Sigmoid colon (tissue), 4 donors: ENCODE measurements around the gene KCNJ6.

Experiments used
- EP300 ChIP-seq, 4 donors: sonication (generic); formaldehyde crosslinking; IDR thresholded peaks; one replicate each; pipeline ENCODE4 v1.6.1; 2017; ENCODE audit warnings: antibody characterized with exemption in 4 of 4
- POLR2A ChIP-seq, 2 donors: fragments of 450-650 bp; IDR thresholded peaks; one replicate each; pipeline ENCODE4 v1.6.1; 2016; ENCODE audit warnings: antibody characterized with exemption in 2 of 2, mild to moderate bottlenecking in 2 of 2, moderate library complexity in 2 of 2
- POLR2AphosphoS5 ChIP-seq, 4 donors: sonication (generic); formaldehyde crosslinking; IDR thresholded peaks; one replicate each; pipeline ENCODE4 v1.6.1; 2017; ENCODE audit warnings: antibody characterized with exemption in 4 of 4
- TF ChIP-seq, protein P1 (sequence below), 4 experiments: fragments of 450-650 bp in 3 of 4; fragments of 200-600 bp in 1 of 4; IDR thresholded peaks; one replicate each; pipeline ENCODE4 v1.5.1; 2016 to 2019; ENCODE audit warnings: antibody characterized with exemption in 4 of 4, mild to moderate bottlenecking in 3 of 4, moderate library complexity in 2 of 4

DNA sequence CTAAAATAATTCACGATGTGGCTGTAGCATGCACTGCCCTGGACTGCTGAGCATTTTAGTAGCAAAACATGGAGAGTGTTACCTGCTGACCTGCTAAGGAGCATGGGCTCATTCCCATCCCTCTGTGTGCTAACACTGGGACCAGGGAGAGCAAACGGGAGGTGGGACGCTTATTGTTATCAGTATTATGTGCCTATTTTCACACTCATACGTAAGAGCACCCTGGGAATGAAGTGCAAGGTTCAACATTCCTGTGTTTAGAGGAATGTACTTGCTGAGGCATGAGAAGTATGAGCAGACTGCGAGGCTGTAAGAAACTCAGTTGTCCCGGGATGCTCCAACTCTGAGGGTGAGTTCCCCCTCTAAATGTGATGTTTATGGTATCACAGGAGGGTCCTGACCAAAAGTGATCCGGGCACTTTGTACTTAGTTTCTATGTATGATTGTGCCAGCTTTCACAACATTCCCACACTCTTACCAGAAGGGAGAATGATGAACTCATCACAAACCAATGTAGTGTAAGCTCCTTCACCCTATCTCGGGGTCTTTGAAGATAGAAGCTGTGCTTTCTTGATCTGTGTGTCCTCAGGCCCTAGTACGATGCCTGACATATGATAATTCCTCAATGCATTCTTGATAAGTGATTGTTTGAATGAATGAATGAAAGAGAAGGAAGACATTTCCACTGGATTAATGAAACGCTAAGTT is 164.8 kb downstream of the KCNJ6 start:
- TF ChIP-seq, protein P1, sequence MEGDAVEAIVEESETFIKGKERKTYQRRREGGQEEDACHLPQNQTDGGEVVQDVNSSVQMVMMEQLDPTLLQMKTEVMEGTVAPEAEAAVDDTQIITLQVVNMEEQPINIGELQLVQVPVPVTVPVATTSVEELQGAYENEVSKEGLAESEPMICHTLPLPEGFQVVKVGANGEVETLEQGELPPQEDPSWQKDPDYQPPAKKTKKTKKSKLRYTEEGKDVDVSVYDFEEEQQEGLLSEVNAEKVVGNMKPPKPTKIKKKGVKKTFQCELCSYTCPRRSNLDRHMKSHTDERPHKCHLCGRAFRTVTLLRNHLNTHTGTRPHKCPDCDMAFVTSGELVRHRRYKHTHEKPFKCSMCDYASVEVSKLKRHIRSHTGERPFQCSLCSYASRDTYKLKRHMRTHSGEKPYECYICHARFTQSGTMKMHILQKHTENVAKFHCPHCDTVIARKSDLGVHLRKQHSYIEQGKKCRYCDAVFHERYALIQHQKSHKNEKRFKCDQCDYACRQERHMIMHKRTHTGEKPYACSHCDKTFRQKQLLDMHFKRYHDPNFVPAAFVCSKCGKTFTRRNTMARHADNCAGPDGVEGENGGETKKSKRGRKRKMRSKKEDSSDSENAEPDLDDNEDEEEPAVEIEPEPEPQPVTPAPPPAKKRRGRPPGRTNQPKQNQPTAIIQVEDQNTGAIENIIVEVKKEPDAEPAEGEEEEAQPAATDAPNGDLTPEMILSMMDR (IDR thresholded peaks at IDR 0.05): no peak
- TF ChIP-seq POLR2A (IDR thresholded peaks at IDR 0.05): no peak
- TF ChIP-seq EP300 (IDR thresholded peaks at IDR 0.05): no peak
- TF ChIP-seq POLR2AphosphoS5 (IDR thresholded peaks at IDR 0.05): no peak
